ENCODE data around the gene FBXO36.

DNA sequence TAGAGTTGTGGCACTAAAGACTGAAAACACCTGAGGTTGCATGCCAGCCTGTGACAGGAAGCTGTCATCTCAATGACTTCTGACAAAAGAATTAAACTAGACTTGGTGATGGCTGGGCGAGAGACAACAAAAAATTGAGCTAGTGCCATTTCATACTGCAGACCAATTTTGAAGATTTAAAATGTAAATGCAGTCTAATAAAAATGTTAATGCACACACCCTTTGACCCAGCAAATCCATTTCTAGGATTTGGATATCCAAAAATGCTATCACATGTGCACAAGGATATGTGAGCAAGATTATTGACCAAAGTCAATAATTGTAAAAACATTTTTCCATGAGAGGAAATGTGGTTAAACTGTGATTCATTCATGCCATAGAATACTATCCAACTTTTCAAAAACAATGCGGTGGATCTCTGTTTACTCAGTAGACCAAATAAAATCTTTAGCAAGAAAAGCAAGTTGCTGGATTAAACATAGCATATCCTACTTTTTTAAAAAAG, 5.6 kb downstream of the FBXO36 start:
- TF ChIP-seq, protein P1, sequence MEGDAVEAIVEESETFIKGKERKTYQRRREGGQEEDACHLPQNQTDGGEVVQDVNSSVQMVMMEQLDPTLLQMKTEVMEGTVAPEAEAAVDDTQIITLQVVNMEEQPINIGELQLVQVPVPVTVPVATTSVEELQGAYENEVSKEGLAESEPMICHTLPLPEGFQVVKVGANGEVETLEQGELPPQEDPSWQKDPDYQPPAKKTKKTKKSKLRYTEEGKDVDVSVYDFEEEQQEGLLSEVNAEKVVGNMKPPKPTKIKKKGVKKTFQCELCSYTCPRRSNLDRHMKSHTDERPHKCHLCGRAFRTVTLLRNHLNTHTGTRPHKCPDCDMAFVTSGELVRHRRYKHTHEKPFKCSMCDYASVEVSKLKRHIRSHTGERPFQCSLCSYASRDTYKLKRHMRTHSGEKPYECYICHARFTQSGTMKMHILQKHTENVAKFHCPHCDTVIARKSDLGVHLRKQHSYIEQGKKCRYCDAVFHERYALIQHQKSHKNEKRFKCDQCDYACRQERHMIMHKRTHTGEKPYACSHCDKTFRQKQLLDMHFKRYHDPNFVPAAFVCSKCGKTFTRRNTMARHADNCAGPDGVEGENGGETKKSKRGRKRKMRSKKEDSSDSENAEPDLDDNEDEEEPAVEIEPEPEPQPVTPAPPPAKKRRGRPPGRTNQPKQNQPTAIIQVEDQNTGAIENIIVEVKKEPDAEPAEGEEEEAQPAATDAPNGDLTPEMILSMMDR (IDR thresholded peaks at IDR 0.05; ENCODE audit: borderline replicate concordance, extremely low read depth, low read length, poor library complexity, severe bottlenecking), result no peak
- no peak for TF ChIP-seq EZH2 (IDR thresholded peaks at IDR 0.05; ENCODE audit: borderline replicate concordance, low read depth, low read length, severe bottlenecking)

All from DND-41 (cell line).